VCaP (cell line): ENCODE results near the gene CNEP1R1.

Source experiments
- H3K27ac ChIP-seq: fragments of 450-650 bp; 2 replicates; pipeline ENCODE4 v1.5.1; 2017
- CTCF ChIP-seq: fragments of 450-650 bp; conservative IDR thresholded peaks from 2 replicates; pipeline ENCODE4 v1.5.1; 2017; ENCODE audit warnings: mild to moderate bottlenecking, moderate library complexity

The CNEP1R1 gene

GRCh38 chr16:50037662-50038220 is 12.7 kb downstream of the CNEP1R1 start:
- peak overlapping the region; percentile 75 for H3K27ac ChIP-seq
- no peak for TF ChIP-seq CTCF

GRCh38 chr16:50038286-50038685 is 13.3 kb downstream of the CNEP1R1 start:
- H3K27ac ChIP-seq: no peak overlapping the region; the same call in 1 of the 2 replicates
- TF ChIP-seq CTCF: no peak

- H3K27ac ChIP-seq: no peak overlapping the region
- no peak for TF ChIP-seq CTCF
Observed at GRCh38 chr16:50038756-50039529, 13.9 kb downstream of the CNEP1R1 start.

- no peak for TF ChIP-seq CTCF
- no peak overlapping the region for H3K27ac ChIP-seq
Observed at GRCh38 chr16:50040018-50040417, 15.0 kb downstream of the CNEP1R1 start.

GRCh38 chr16:50040710-50041109 is 15.7 kb downstream of the CNEP1R1 start:
- no peak for TF ChIP-seq CTCF

GRCh38 chr16:50043358-50043757 is 18.3 kb downstream of the CNEP1R1 start:
- no peak for TF ChIP-seq CTCF
- no peak overlapping the region for H3K27ac ChIP-seq

More at GRCh38 chr16:50040710-50041109, 15.7 kb downstream of the CNEP1R1 start:
- no peak overlapping the region for H3K27ac ChIP-seq

GRCh38 chr16:50045412-50045811 is 20.4 kb downstream of the CNEP1R1 start:
- H3K27ac ChIP-seq: no peak overlapping the region
- TF ChIP-seq CTCF: no peak
